Measurements from ENCODE around the gene ZNF132.

ZNF132 gene

DNA sequence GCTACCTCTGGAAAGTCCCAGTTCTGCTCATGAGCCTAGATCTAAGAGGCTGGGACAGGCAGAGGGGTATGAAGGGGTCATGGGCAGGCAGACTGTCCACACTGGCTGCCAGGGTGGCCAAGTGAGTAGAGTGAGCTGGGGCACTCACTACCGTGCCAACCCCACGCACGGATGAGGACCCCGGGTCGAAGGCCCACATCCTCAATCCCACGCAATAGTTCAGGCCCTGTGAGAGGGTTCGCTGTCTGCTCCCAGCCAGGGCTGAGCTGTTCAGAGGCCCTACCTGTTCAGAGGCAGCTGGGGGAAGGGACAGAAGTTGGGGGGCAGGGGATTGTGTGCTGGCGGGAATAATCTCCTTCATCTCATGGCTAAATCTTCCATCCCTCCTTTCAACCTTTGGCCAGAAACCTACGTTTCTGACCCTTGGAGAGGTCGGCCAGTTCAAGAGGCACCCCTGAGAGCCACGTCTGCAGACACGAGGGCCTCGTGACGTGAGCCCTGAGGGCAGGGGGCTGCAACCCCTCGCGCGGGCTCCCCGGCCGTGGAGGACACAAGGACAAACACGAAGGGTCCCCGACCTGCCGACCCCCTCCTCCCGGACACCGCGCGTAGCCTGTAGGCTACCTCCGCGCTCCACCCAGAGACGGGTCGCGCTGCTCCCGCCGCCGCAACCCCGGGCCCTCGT is 53.9 kb downstream of the ZNF132 start:
- Histone ChIP-seq H3K4me3 (ENCODE audit: low read length) (peak overlapping the region; percentile 98), H3K36me3 (ENCODE audit: control insufficient read depth, insufficient read depth, low read length) (peaks cover 5% of the 10 kb centered on the region), H3K27ac (ENCODE audit: low read depth, low read length) (peak overlapping the region; percentile 99), H3K27me3 (ENCODE audit: control insufficient read depth, insufficient read depth, low read length) (no peaks in the 10 kb centered on the region), H3K4me1 (ENCODE audit: control insufficient read depth, insufficient read depth, low read length) (peaks cover 17% of the 10 kb centered on the region), H3K9ac (ENCODE audit: low read length) (peak overlapping the region; percentile 97)

DNA sequence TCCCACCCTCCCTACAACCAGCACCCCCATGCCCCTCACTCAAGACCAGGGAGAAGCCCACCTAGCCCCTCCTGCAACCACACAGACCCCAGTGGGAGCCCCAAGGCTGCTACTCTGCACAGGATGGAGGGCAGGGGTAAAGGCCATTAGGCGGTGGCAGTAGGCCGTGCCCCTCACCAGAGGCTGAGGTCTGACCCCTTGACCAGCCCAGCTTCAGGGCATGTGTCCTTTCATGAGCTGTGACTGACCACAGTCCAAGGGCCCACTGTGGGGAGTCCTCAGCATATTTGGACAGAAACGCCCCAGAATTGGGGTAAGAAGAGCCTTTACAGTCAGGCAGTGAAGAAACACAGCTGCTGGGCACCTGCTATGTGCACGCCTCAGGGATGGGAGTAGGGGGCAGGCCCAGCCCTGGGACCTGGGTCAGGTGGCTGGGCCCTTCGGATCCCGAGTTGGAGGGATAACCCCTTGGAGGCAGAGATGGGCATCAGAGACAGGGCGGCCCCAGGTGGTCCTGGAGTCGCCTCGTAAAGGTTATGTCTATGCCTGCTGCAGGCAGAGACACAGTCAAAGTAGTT is 54.6 kb downstream of the ZNF132 start:
- H3K4me1 ChIP-seq (ENCODE audit: control insufficient read depth, insufficient read depth, low read length), result peaks cover 17% of the 10 kb centered on the region
- H3K27me3 ChIP-seq (ENCODE audit: control insufficient read depth, insufficient read depth, low read length), result no peaks in the 10 kb centered on the region
- H3K36me3 ChIP-seq (ENCODE audit: control insufficient read depth, insufficient read depth, low read length), result peaks cover 5% of the 10 kb centered on the region
- peak overlapping the region; percentile 97 for H3K9ac ChIP-seq (ENCODE audit: low read length)
- H3K4me3 ChIP-seq (ENCODE audit: low read length), result peak overlapping the region; percentile 98
- H3K27ac ChIP-seq (ENCODE audit: low read depth, low read length), result peak overlapping the region; percentile 99

DNA sequence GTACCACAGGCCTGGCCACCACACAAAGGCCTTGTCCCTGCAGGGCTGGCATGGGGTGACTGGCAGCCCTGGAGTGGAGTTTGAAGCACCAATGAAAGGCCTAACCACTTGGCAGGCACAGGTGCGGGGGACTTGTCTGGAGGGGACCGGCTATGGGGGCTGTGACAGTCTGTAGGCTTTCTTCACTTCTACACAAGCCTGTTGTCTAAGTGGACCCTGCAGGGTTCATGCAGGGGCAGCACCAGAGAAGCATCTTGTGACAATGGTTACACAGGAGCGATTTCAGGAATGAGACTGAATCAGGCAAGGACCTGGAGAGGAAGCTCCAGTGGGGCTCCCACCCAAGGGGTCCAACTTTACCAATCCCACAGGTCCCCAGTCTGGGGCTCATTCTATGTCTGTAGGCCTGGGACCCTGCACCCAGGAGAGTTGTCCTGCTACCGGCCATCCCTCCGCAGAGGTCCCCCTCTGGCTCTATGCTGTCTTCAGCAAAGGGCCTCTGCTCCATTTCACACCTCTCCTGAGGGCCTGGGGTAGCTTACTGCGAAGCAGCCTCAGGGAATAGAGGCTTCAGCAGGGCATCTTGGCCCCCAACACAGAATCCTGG is 56.9 kb downstream of the ZNF132 start:
- no peak overlapping the region for H3K27ac ChIP-seq (ENCODE audit: low read depth, low read length)
- H3K36me3 ChIP-seq (ENCODE audit: control insufficient read depth, insufficient read depth, low read length), result no peaks in the 10 kb centered on the region
- H3K4me1 ChIP-seq (ENCODE audit: control insufficient read depth, insufficient read depth, low read length), result peaks cover 23% of the 10 kb centered on the region

More for the DNA sequence above, 56.9 kb downstream of the ZNF132 start:
- no peaks in the 10 kb centered on the region for H3K27me3 ChIP-seq (ENCODE audit: control insufficient read depth, insufficient read depth, low read length)
- no peak overlapping the region for H3K4me3 ChIP-seq (ENCODE audit: low read length)
- H3K9ac ChIP-seq (ENCODE audit: low read length), result no peak overlapping the region
